ENCODE results near the gene RPLP1. TPM values are rescaled to one million over a fixed set of nuclear protein-coding genes. Genes with fewer than 3 reads are reported as not detected.

RPLP1 gene
- total RNA-seq, 1 experiment from 2014 or later = 1,651 TPM

- H3K27me3 ChIP-seq (ENCODE audit: insufficient read depth, low read depth) = no peaks in the 10 kb centered on the region
- intact Hi-C loops (cut with micrococcal nuclease; ENCODE audit: unreplicated experiment) = no loop called here
- no peak overlapping the region for H2AFZ ChIP-seq
- TF ChIP-seq CTCF (conservative IDR thresholded peaks at IDR 0.05) (no peak), EZH2 (IDR thresholded peaks at IDR 0.05; ENCODE audit: low read depth) (no peak)
- H3K4me1 ChIP-seq (replicated peaks; ENCODE audit: insufficient read depth) = peaks cover 27% of the 10 kb centered on the region
- ChIA-PET CTCF (no interaction called here), POLR2A (ENCODE audit: unreplicated experiment) (interaction anchor here (0.5 to 0.6 kb wide), 2 partner anchors 89 to 964 kb away, joined by 3 read pairs; no protein-coding TSS in a partner anchor)
- H3K27ac ChIP-seq = no peak overlapping the region
- H3K4me2 ChIP-seq = no peak overlapping the region
- DNase-seq = no peak
- no TSS peak for BruUV-seq (replicated peaks)
- no peaks in the 10 kb centered on the region for H3K9me3 ChIP-seq (ENCODE audit: insufficient read depth, low read depth)
- no peak overlapping the region for H3K4me3 ChIP-seq
- H3K79me2 ChIP-seq (ENCODE audit: low read depth) = no peaks in the 10 kb centered on the region
- no peaks in the 10 kb centered on the region for H4K20me1 ChIP-seq (ENCODE audit: insufficient read depth)
- H3K9me2 ChIP-seq (ENCODE audit: insufficient read depth) = no peaks in the 10 kb centered on the region
- no peaks in the 10 kb centered on the region for H3K36me3 ChIP-seq (ENCODE audit: low read depth)
- peaks cover 16% of the 10 kb centered on the region for H3F3A ChIP-seq (ENCODE audit: insufficient read depth, low read depth)
Measured at GRCh38 chr15:69472562-69472961, 19.9 kb downstream of the RPLP1 start.

- Histone ChIP-seq H3K36me3 (ENCODE audit: low read depth) (no peaks in the 10 kb centered on the region), H3K27me3 (ENCODE audit: insufficient read depth, low read depth) (no peaks in the 10 kb centered on the region), H3K9me2 (ENCODE audit: insufficient read depth) (no peaks in the 10 kb centered on the region), H3K9me3 (ENCODE audit: insufficient read depth, low read depth) (no peaks in the 10 kb centered on the region), H3K4me1 (replicated peaks; ENCODE audit: insufficient read depth) (peaks cover 14% of the 10 kb centered on the region), H4K20me1 (ENCODE audit: insufficient read depth) (no peaks in the 10 kb centered on the region), H2AFZ (no peak overlapping the region), H3K4me3 (no peak overlapping the region), H3K4me2 (no peak overlapping the region), H3F3A (ENCODE audit: insufficient read depth, low read depth) (peaks cover 6% of the 10 kb centered on the region), H3K27ac (no peak overlapping the region), H3K79me2 (ENCODE audit: low read depth) (no peaks in the 10 kb centered on the region)
- intact Hi-C loops (cut with micrococcal nuclease; ENCODE audit: unreplicated experiment) = no loop called here
- CTCF ChIA-PET = no interaction called here
- DNase-seq = no peak
- BruUV-seq (replicated peaks) = no TSS peak
- TF ChIP-seq EZH2 (IDR thresholded peaks at IDR 0.05; ENCODE audit: low read depth) (no peak), CTCF (conservative IDR thresholded peaks at IDR 0.05) (no peak)
- POLR2A ChIA-PET (ENCODE audit: unreplicated experiment) = no interaction called here
Measured at GRCh38 chr15:69474291-69474690, 21.7 kb downstream of the RPLP1 start.

GRCh38 chr15:69474846-69475455, 22.3 kb downstream of the RPLP1 start:
- Histone ChIP-seq H3K4me1 (replicated peaks; ENCODE audit: insufficient read depth) (peaks cover 7% of the 10 kb centered on the region; the same call in 1 of the 2 replicates), H3K27me3 (ENCODE audit: insufficient read depth, low read depth) (no peaks in the 10 kb centered on the region), H3K36me3 (ENCODE audit: low read depth) (no peaks in the 10 kb centered on the region), H3K9me3 (ENCODE audit: insufficient read depth, low read depth) (no peaks in the 10 kb centered on the region), H3K9me2 (ENCODE audit: insufficient read depth) (no peaks in the 10 kb centered on the region), H3K79me2 (ENCODE audit: low read depth) (no peaks in the 10 kb centered on the region), H2AFZ (no peak overlapping the region), H3K4me2 (no peak overlapping the region), H3F3A (ENCODE audit: insufficient read depth, low read depth) (0 out of 2 replicates have a peak, but pooled peaks cover 5% of the 10 kb centered on the region), H3K27ac (no peak overlapping the region), H4K20me1 (ENCODE audit: insufficient read depth) (no peaks in the 10 kb centered on the region), H3K4me3 (no peak overlapping the region)
- intact Hi-C loops (cut with micrococcal nuclease; ENCODE audit: unreplicated experiment) = loop anchor here (5.0 kb wide), 1 partner anchor 1107 kb away; no protein-coding TSS in a partner anchor
- POLR2A ChIA-PET (ENCODE audit: unreplicated experiment) = no interaction called here
- CTCF ChIA-PET = no interaction called here
- BruUV-seq (replicated peaks) = no TSS peak
- no peak for TF ChIP-seq EZH2 (IDR thresholded peaks at IDR 0.05; ENCODE audit: low read depth)
- no peak for TF ChIP-seq CTCF (conservative IDR thresholded peaks at IDR 0.05)
- no peak for DNase-seq
